IMR-90 (cell line): ENCODE results near the gene CDC42EP3. TPM values are rescaled to one million over a fixed set of nuclear protein-coding genes. Genes with fewer than 3 reads are reported as not detected.

Experiments used
- ATAC-seq: fragments of 200-7000 bp; cut with Tn5 transposase; 2 replicates; pipeline ENCODE4 v1.9.1; 2020; ENCODE audit warnings: low read depth, mild to moderate bottlenecking, moderate library complexity
- BruUV-seq: library from RNA; stranded (reverse); fragments of 400-500 nt; replicated peaks from 2 replicates; lab custom pipeline; 2021; lab: Mats Ljungman, UMichigan
- CTCF ChIA-PET: fragments of 300-600 bp; formaldehyde crosslinking; extraction: SDS; loops from one replicate; lab custom pipeline; 2021; ENCODE audit warnings: antibody characterized with exemption; lab: Yijun Ruan, JAX
- POLR2A ChIA-PET: fragments of 300-600 bp; sonication (Branson Sonifier 250); formaldehyde crosslinking; loops from one replicate; lab custom pipeline; 2022; ENCODE audit warnings: antibody characterized with exemption; ENCODE audit not compliant: unreplicated experiment; lab: Charles Lee
- DNase-seq: peaks from one replicate; pipeline ENCODE4 v3.0.0; 2013
- H2AFZ ChIP-seq: replicated peaks from 2 replicates; pipeline ENCODE3; 2013; ENCODE audit warnings: low read length, mild to moderate bottlenecking; ENCODE audit not compliant: poor library complexity
- H2AK5ac ChIP-seq: 2 replicates; pipeline ENCODE4 v1.6.1; 2013; ENCODE audit warnings: low read depth, low read length, inconsistent platforms
- H2AK9ac ChIP-seq: replicated peaks from 2 replicates; pipeline ENCODE3; 2013; ENCODE audit warnings: mild to moderate bottlenecking, low read depth, low read length, moderate library complexity; ENCODE audit not compliant: poor library complexity
- H2BK120ac ChIP-seq: 2 replicates; pipeline ENCODE4 v1.6.1; 2013; ENCODE audit warnings: low read depth, low read length, inconsistent platforms
- H2BK15ac ChIP-seq: 3 replicates; pipeline ENCODE4 v1.6.1; 2013; ENCODE audit warnings: low read depth, low read length, inconsistent platforms
- H2BK20ac ChIP-seq: 2 replicates; pipeline ENCODE4 v1.6.1; 2013; ENCODE audit warnings: low read depth, mild to moderate bottlenecking, inconsistent platforms, low read length, moderate library complexity
- H2BK5ac ChIP-seq: 2 replicates; pipeline ENCODE4 v1.6.1; 2013; ENCODE audit warnings: mild to moderate bottlenecking, low read depth, low read length, inconsistent platforms; ENCODE audit not compliant: poor library complexity, severe bottlenecking
- H3K14ac ChIP-seq: replicated peaks from 2 replicates; pipeline ENCODE4 v1.6.1; 2013; ENCODE audit warnings: low read depth, low read length, inconsistent platforms
- H3K18ac ChIP-seq: 2 replicates; pipeline ENCODE4 v1.6.1; 2013; ENCODE audit warnings: low read depth, low read length, control low read depth
- H3K23ac ChIP-seq: 2 replicates; pipeline ENCODE4 v1.6.1; 2013; ENCODE audit warnings: low read depth, low read length, inconsistent platforms
- H3K27ac ChIP-seq: 2 replicates; pipeline ENCODE4 v1.5.1; 2013; ENCODE audit warnings: mild to moderate bottlenecking, control low read depth, low read length; ENCODE audit not compliant: insufficient read depth
- H3K27me3 ChIP-seq: 2 replicates; pipeline ENCODE4 v1.6.1; 2013; ENCODE audit warnings: low read length; ENCODE audit not compliant: control insufficient read depth, insufficient read depth
- H3K36me3 ChIP-seq: 2 replicates; pipeline ENCODE4 v1.6.1; 2013; ENCODE audit warnings: low read length, mixed read lengths; ENCODE audit not compliant: control insufficient read depth, insufficient read depth
- H3K4ac ChIP-seq: 2 replicates; pipeline ENCODE4 v1.6.1; 2013; ENCODE audit warnings: low read depth, low read length, inconsistent platforms
- H3K4me1 ChIP-seq: 2 replicates; pipeline ENCODE4 v1.6.1; 2013; ENCODE audit warnings: low read length, mixed read lengths; ENCODE audit not compliant: control insufficient read depth, insufficient read depth
- H3K4me2 ChIP-seq: 2 replicates; pipeline ENCODE4 v1.6.1; 2013; ENCODE audit warnings: low read depth, mild to moderate bottlenecking, control low read depth, low read length, moderate library complexity
- H3K4me3 ChIP-seq: 2 replicates; pipeline ENCODE4 v1.5.1; 2013; ENCODE audit warnings: low read depth, mild to moderate bottlenecking, control low read depth, low read length, moderate library complexity; ENCODE audit not compliant: insufficient read depth
- H3K56ac ChIP-seq: 2 replicates; pipeline ENCODE4 v1.6.1; 2013; ENCODE audit warnings: low read length, inconsistent platforms; ENCODE audit not compliant: insufficient read depth; ENCODE audit errors: extremely low read depth
- H3K79me1 ChIP-seq, 2 experiments: 2 replicates each; pipeline ENCODE4 v1.6.1; 2013; ENCODE audit warnings: low read length in 2 of 2, inconsistent platforms in 1 of 2, low read depth in 1 of 2
- H3K9ac ChIP-seq: 2 replicates; pipeline ENCODE4 v1.6.1; 2013; ENCODE audit warnings: low read depth, low read length, control low read depth
- H3K9me1 ChIP-seq: 2 replicates; pipeline ENCODE4 v1.6.1; 2013; ENCODE audit warnings: low read length, inconsistent platforms; ENCODE audit not compliant: insufficient read depth
- H3K9me3 ChIP-seq: 2 replicates; pipeline ENCODE4 v1.6.1; 2013; ENCODE audit warnings: low read length; ENCODE audit not compliant: control insufficient read depth, insufficient read depth
- H4K20me1 ChIP-seq: 2 replicates; pipeline ENCODE4 v1.6.1; 2013; ENCODE audit warnings: low read length, inconsistent platforms; ENCODE audit not compliant: insufficient read depth
- H4K5ac ChIP-seq: 2 replicates; pipeline ENCODE4 v1.6.1; 2013; ENCODE audit warnings: mild to moderate bottlenecking, low read depth, low read length, control low read depth
- H4K8ac ChIP-seq, 2 experiments: 2 replicates each; pipeline ENCODE4 v1.6.1; 2013; ENCODE audit warnings: low read depth in 2 of 2, low read length in 2 of 2, control low read depth in 1 of 2, inconsistent platforms in 1 of 2
- H4K91ac ChIP-seq: 2 replicates; pipeline ENCODE4 v1.6.1; 2013; ENCODE audit warnings: low read depth, low read length, inconsistent platforms; ENCODE audit not compliant: insufficient read depth
- CEBPB ChIP-seq: IDR thresholded peaks from 2 replicates; pipeline ENCODE4 v1.6.1; 2012; ENCODE audit warnings: low read depth, low read length, improper control_type of control experiment
- CHD1 ChIP-seq: IDR thresholded peaks from 2 replicates; pipeline ENCODE4 v1.6.1; 2012; ENCODE audit warnings: low read depth, low read length, improper control_type of control experiment
- FOS ChIP-seq: fragments of 150-350 bp; IDR thresholded peaks from 2 replicates; pipeline ENCODE4 v1.6.1; 2016; ENCODE audit warnings: low read depth, low read length
- RFX5 ChIP-seq: IDR thresholded peaks from 2 replicates; pipeline ENCODE4 v1.8.0; 2012; ENCODE audit warnings: low read depth, mild to moderate bottlenecking, low read length, moderate library complexity
- WGBS, 2 experiments: methylation state at CpG; one replicate each; pipeline versions ENCODE4 v1.1.5 to v1.1.7; 2013; ENCODE audit warnings: missing lambda C conversion rate in 2 of 2; ENCODE audit not compliant: insufficient read length in 1 of 2; ENCODE audit errors: extremely low coverage in 2 of 2; 5-methylcytosine and 5-hydroxymethylcytosine counted together
- dilution Hi-C: fragments of 300-500 bp; cut with HindIII; formaldehyde crosslinking; loops from one replicate; pipeline ENCODE4 v1.14.3; 2018; ENCODE audit warnings: low sequenced_read_pairs; ENCODE audit not compliant: unreplicated experiment
- in situ Hi-C: fragments of 300-500 bp; cut with MboI; formaldehyde crosslinking; loops from 3 replicates; pipeline ENCODE4 v1.14.3; 2019; ENCODE audit warnings: low sequenced_read_pairs, inconsistent platforms, mixed read lengths
- intact Hi-C: fragments of 100-400 bp; cut with micrococcal nuclease; formaldehyde crosslinking; loops from 2 replicates; pipeline ENCODE4 v1.10.0; 2022
- polyA plus RNA-seq, 3 experiments: library from polyadenylated mRNA; depleted of rRNA; stranded (reverse); fragments of >200 nt; gene quantifications; 2 replicates each; pipeline ENCODE4 v1.2.3, GENCODE V29; 2012; ENCODE audit warnings: low replicate concordance in 1 of 3
- total RNA-seq: library from RNA; depleted of rRNA; stranded (reverse); fragments of >200 nt; gene quantifications from 2 replicates; pipeline ENCODE4 v1.2.3, GENCODE V29; 2012

CDC42EP3 gene
- total and polyA plus RNA-seq, 2 of the 4 experiments (the other 2 are of a cell fraction), result 167 to 193 TPM

- dilution Hi-C loops, result no loop called here
- no peak for ATAC-seq
These were observed 60.7 kb downstream of the CDC42EP3 start for GRCh38 chr2:37610638-37611289.

More at GRCh38 chr2:37610638-37611289, 60.7 kb downstream of the CDC42EP3 start:
- Histone ChIP-seq H3K4me1 (peaks cover 2% of the 10 kb centered on the region), H2BK15ac (no peak overlapping the region), H3K27me3 (no peaks in the 10 kb centered on the region), H3K4ac (no peak overlapping the region), H2AK9ac (no peak overlapping the region), H4K8ac (no peak overlapping the region), H4K91ac (no peak overlapping the region), H3K9ac (no peak overlapping the region), H2AFZ (no peak overlapping the region), H3K4me2 (no peak overlapping the region), H3K23ac (no peak overlapping the region), H2BK20ac (0 out of 2 replicates have a peak overlapping the region, but pooled peaks have one; percentile 36), H3K36me3 (no peaks in the 10 kb centered on the region), H4K20me1 (no peaks in the 10 kb centered on the region), H3K9me3 (no peaks in the 10 kb centered on the region), H2AK5ac (no peak overlapping the region), H2BK120ac (no peak overlapping the region), H3K56ac (no peak overlapping the region), H3K14ac (no peak overlapping the region), H4K5ac (no peak overlapping the region), H3K9me1 (0 out of 2 replicates have a peak, but pooled peaks cover 3% of the 10 kb centered on the region), H3K18ac (no peak overlapping the region), H2BK5ac (no peak overlapping the region), H3K27ac (no peak overlapping the region), H3K4me3 (no peak overlapping the region), H3K79me1 (no peaks in the 10 kb centered on the region)
- no CpG with 5 or more reads among the region's 5 CpGs for WGBS, 2 experiments
- no peak for DNase-seq
- intact Hi-C loops, result no loop called here
- BruUV-seq, result no TSS peak
- TF ChIP-seq CHD1, result no peak
- TF ChIP-seq RFX5, result no peak
- no peak for TF ChIP-seq CEBPB
- TF ChIP-seq FOS, result no peak
- CTCF ChIA-PET, result no interaction called here
- POLR2A ChIA-PET, result no interaction called here
- in situ Hi-C loops, result no loop called here
